Islet of Langerhans (tissue), 1 donor: ENCODE measurements around the gene TTLL10.

Source experiments
- FAIRE-seq: peaks from one replicate; lab custom pipeline; 2011; peaks lifted over from hg19 to GRCh38; lab: Jason Lieb, UNC

The TTLL10 gene

GRCh38 chr1:1173793-1174415 is at the start of gene TTLL10:
TSS of gene TTLL10 (plus strand) at chr1:1173880. CDS start at chr1:1179216, 5,336 bp downstream.
- FAIRE-seq = no peak

GRCh38 chr1:1124508-1124785 is 49.2 kb upstream of the TTLL10 start:
- FAIRE-seq = no peak

- no peak for FAIRE-seq
Observed at GRCh38 chr1:1124786-1125642, 48.7 kb upstream of the TTLL10 start.

GRCh38 chr1:1125945-1126344 is 47.7 kb upstream of the TTLL10 start:
- no peak for FAIRE-seq

GRCh38 chr1:1127551-1128451 is 45.9 kb upstream of the TTLL10 start:
- FAIRE-seq = no peak

- FAIRE-seq = no peak
Observed at GRCh38 chr1:1128454-1129139, 45.1 kb upstream of the TTLL10 start.

GRCh38 chr1:1129381-1129821 is 44.3 kb upstream of the TTLL10 start:
- FAIRE-seq = no peak

- FAIRE-seq = no peak
Observed at GRCh38 chr1:1130206-1131120, 43.2 kb upstream of the TTLL10 start.

- FAIRE-seq = no peak
Observed at GRCh38 chr1:1132042-1132950, 41.4 kb upstream of the TTLL10 start.

- no peak for FAIRE-seq
Observed at GRCh38 chr1:1132956-1133750, 40.5 kb upstream of the TTLL10 start.

- FAIRE-seq = no peak
Observed at GRCh38 chr1:1134300-1134970, 39.2 kb upstream of the TTLL10 start.

- no peak for FAIRE-seq
Observed at GRCh38 chr1:1135339-1136136, 38.1 kb upstream of the TTLL10 start.

- no peak for FAIRE-seq
Observed at GRCh38 chr1:1136547-1137230, 37.0 kb upstream of the TTLL10 start.

GRCh38 chr1:1137256-1138045 is 36.2 kb upstream of the TTLL10 start:
- no peak for FAIRE-seq

GRCh38 chr1:1140673-1141072 is 33.0 kb upstream of the TTLL10 start:
- no peak for FAIRE-seq

GRCh38 chr1:1141244-1141910 is 32.3 kb upstream of the TTLL10 start:
- no peak for FAIRE-seq
